Right renal pelvis (tissue), 4 donors: Measurements from ENCODE around the gene ASCL4. TPM values are rescaled to one million over a fixed set of nuclear protein-coding genes. Genes with fewer than 3 reads are reported as not detected.

Source experiments
- DNase-seq, 4 donors: peaks; one replicate each; pipeline ENCODE4 v3.0.0-alpha.2; 2013; ENCODE audit warnings: low read depth in 4 of 4, low spot score in 3 of 4, missing footprints in 1 of 4
- polyA plus RNA-seq, 4 donors: library from polyadenylated mRNA; unstranded; fragments of 120-200 nt; gene quantifications; one replicate each; pipeline ENCODE4 v1.2.1, GENCODE V29; 2013; ENCODE audit not compliant: insufficient read length in 4 of 4

ASCL4 gene
- polyA plus RNA-seq, 4 donors: 0.03 to 0.07 TPM; not detected in 2

DNA sequence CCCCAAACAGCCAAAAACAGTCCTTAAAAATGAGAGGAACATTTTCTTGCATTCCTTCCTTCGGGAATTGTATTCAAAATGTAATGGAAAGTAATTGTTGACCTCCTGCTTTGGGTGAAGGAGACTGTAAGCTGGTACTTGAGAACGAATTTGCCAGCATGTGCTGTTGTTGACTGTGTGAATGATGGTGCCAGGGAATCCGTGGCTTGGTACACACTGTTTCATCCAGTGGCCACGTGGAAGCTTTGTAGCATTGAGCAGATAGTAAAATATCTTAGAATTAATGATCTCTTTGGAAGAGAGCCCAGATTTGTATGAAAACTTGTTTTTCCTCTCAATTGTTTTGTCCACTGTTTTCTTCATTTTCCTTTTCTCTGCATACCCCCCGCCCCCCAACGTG, 1.7 kb downstream of the ASCL4 start:
- no peak for DNase-seq

DNA sequence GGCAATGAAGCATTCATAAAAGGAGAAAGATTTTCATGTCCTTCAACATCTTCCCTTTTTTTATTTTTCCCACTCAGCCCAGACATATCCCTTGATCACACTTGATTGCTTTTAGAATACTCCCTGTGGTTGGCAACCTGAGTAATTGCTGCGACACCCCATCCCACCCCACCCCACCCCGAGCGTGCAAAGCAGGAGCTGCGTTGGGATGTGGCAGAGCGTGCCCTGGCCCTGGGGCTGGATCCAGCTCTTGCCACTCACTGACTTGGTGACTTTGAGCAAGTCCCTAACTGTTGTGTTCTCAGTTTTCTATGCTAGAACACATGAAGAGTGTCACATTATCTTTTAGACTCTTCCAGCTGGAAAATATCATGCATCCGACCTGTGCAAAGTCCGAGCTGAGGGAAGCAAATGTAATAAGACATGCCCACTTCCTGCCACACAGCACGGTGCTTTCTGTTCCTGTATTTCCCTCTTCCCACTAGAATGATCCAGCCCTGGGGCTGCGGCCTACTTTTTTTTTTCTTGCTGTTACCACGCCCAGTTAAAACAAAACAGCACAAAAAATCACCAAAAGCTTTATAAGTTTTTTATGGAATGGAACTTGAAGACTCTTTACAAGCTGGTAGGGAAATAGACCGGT, 4.0 kb downstream of the ASCL4 start:
- DNase-seq: no peak

DNA sequence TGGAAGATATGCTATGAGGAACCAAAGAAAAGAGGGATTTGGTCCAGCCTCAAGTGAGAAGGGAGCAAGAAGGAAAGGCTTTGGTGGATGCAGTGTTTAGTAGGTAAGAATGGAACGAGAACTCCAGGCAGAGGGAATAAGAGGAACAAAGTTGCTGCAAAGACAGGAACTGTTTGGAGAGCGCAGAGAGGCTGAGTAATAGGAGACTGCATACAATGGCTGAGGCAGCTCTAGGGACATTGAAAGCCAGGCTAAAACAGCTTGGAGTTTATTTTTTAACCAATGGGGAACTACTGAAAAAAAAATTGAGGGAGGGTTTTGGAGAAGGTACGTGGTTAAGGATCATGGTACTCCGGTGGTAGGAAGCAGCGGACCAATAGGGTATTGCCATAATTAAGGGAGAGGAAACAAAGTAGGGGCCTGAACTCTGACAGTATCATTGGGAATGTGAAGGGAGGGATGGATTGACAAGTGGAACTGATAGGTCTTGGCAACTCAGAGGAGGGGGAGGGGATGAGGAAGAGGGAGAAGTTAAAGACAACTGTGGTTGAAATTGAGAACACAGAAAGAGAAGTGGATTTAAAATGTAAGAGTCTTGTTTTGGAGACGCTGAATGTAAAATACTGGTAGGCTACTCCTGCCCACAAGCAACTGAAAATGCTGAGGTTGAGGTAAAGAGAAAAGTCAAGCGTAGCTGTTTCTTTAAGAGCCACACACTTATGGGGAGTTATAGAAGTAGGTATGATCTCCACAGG, 4.8 kb downstream of the ASCL4 start:
- no peak for DNase-seq

DNA sequence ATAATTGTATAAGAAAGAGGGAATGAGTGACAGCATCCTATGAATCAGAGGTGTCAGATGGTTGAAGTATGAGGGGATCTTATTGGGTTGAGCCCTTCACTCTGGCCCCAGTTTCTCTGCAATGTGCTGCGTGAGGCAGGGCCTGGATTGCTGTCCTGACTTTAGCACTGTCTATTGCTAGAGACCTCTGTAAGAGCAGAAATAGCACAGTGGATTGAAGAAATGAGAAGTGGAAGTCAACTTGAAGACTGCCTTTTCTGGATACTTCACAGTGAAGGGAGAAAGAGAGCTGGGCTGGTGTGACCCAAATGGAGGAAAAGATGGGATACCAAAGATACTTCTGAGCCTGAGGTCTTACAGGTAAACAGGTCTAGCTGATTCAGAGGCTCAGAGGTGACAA, 5.8 kb downstream of the ASCL4 start:
- no peak for DNase-seq

DNA sequence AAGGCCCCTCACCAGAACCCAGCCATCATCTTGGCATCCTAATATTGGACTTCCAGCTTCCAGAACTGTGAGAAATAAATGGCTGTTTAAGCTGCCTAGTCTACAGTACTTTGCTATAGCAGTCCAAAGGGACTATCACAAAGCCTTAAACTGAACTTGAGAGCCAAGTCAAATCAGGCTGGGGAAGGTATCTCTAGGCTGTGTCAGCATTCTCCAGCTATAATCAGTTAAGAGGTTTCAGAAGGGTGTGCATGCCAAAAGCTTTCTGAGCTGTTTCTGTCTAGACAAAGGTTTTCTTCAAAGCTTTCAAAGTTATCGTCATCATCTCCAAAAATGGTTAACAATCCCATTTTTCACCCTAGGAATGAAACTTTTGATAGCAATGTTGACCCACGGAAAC, 7.6 kb downstream of the ASCL4 start:
- no peak for DNase-seq

DNA sequence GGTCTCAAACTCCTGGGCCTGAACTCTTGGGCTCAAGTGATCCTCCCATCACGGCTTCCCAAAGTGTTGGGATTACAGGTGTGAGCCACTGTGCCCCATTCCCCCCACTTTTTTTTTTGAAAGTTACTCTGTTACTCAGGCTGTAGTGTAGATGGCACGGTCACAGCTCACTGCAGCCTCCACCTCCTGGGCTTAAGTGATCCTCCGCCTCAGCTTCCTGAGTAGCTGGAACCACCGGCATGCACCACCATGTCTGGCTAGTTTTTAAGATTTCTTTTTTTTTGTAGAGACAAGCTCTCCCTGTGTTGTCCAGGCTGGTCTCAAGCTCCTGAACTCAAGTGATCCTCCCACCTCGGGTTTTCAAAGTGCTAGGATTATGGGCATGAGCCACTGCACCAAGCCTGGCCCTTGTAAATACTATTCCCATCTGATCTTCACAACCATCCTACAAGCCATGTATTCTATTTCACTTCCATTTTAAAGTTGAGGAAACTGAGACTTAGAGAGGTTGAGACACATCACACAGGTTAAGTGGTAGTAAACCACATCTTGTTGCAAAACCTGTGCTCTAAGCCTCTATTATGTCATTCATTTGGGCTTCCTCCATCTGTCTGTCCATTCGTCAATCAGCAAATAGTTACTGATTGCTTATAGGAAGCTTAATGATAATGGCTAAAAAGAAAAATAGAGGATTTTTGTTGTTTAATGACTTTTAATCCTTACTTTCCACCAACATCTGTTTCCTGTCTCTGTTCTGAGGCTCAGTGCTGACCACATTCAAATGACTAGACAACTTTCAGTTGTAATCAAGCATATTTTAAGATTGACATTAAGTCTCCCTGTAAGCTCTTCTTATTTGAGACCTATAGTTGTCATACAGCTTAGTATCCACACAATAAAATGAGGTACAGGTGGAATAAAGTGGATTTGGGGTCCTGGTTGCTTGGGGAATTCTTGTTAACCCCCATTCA, 9.2 kb downstream of the ASCL4 start:
- DNase-seq: no peak

DNA sequence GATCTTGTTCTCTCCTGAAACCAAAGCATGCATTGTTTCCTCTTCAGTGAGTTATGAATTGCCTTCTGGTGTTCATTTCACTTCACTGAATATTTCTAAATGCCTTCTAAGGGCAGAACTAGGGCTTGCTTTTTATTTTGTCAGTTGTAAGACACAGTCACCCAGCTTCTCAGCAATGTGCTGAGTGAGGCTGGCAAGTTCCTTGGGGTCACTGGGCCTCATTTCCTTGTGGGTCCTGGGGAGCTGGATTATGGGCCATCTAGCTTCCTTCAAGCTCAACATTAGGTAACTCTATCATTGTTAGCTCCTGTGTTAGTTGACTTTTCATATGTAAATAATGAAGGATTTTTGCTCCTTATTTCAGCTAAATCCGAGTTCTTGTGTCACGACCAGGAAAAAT, 13.8 kb downstream of the ASCL4 start:
- no peak for DNase-seq

DNA sequence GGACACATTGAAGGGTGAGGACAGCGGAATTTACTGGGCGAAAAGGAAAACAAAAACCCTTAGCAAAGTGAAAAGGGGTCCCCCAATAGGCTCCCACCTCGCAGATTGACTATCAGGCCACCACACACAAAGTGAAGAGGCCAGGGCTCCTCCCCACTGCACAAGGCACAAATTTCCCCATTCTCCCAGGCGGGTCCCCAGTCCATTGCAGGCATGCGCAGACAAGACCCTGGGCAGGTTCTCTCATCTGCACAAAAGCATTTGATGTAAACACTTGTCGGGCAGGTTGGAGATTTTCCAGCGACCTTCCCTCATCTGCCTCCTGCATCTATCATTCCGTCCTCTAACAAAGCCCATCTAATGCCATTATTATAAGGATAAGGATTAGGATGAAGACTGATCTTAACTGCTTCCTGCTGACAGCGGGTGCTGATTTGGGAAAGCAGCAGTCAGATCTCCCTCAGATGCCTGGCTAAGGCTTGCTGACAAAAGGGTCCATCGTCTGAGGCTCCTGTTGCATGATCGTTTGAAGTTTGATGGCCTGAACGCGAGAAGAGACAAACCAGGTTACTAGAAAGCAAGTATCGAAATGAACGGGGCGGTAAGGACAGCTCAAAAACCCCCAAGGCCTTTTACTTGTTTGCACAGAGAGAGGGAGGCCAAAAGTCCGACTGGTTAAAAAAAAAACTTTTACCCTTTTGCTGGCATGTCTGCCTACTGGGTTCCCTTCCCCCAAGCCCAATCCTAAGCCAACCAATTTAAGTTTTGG, 14.4 kb downstream of the ASCL4 start:
- no peak for DNase-seq

DNA sequence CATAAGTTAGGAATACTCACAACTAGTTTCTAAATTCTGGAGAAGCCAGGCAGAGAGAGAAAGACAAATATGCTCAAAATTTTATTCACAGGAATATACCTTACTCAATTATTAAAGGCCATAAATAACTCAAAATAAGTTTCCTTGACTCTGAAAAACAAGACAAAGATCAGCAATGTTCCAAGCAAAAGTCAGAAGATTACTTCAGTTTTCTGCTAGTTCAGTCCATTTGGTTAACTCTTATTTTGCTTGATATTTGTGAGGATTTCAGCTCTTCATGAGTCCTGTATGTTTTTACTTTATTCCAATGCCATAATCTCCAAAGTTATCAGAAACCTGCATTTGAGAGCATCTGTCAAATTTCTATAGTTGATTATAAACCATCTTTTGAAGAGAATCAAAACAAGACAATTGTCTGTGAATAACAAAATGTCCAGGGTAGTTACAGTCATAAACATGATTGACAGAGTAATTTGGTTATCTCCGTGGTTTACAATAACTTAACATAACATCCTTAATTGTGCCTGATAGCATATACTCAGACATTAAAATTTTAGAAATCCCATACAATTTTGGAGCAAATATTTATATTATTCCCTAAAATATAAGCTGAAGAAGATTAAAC, 17.1 kb downstream of the ASCL4 start:
- no peak for DNase-seq

DNA sequence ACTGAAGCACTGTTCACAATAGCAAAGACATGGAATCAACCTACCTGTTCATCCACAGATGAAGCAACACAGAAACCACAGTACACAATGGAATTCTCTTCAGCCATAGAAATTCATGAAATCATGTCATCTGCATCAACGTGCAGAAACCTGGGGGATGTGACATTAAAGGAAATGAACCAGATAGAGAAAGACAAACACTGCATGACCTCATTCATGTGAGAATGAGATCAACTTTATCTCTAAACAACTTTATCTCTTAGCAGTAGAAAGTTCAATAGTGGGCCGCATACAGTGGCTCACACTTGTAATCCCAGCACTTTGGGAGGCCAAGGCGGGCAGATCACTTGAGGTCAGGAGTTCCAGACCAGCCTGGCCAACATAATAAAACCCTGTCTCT, 19.9 kb downstream of the ASCL4 start:
- no peak for DNase-seq

DNA sequence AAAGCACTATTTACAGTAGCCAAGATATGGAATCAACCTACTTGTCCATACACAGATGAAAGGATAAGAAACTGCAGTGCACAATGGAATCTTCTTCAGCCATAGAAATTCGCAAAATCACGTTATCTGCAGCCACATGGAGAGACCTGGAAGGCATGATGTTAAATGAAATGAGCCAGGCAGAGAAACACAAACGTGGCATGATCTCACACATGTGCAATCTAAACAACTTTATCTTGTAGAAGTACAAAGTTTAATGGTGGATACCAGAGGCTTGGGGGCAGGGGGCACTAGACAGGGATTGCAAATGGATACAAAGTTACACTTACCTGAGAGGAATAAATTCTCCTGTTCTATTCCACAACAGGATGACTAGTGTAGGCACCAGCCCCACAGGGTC, 24.1 kb downstream of the ASCL4 start:
- no peak for DNase-seq

DNA sequence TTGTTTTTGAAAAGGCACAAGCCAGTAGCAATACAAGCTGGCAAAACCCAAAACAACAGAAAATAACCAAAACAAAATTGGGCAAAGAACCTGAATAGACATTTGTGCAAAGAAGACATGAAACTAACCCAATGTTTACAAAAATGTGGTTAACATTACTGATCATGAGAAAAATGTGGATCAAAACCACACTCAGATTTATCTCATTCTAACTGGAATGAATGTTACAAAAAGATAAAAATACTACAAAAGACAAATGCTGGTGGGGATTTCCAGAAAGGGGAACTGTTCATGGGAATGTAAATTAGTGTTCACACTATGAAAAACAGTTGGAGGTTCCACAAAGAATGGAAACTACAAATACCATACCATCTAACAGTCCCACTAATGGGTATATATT, 26.6 kb downstream of the ASCL4 start:
- no peak for DNase-seq

DNA sequence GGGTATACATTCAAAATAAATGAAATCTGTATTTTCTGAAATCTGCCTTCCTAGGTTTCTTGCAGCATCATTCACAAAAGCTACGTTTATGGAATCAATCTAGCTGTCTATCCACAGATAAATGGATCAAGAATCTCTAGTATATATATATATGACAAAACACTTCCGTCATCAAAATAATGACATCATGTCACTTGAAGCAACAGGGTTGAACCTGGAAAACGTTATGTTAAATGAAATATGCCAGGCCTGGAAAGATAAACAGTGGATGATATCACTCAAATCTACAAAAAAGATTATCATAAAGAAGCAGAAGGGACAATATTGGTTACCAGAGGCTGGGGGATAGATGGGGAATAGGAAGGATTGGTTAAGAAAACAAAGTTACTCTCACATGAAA, 28.6 kb downstream of the ASCL4 start:
- no peak for DNase-seq

DNA sequence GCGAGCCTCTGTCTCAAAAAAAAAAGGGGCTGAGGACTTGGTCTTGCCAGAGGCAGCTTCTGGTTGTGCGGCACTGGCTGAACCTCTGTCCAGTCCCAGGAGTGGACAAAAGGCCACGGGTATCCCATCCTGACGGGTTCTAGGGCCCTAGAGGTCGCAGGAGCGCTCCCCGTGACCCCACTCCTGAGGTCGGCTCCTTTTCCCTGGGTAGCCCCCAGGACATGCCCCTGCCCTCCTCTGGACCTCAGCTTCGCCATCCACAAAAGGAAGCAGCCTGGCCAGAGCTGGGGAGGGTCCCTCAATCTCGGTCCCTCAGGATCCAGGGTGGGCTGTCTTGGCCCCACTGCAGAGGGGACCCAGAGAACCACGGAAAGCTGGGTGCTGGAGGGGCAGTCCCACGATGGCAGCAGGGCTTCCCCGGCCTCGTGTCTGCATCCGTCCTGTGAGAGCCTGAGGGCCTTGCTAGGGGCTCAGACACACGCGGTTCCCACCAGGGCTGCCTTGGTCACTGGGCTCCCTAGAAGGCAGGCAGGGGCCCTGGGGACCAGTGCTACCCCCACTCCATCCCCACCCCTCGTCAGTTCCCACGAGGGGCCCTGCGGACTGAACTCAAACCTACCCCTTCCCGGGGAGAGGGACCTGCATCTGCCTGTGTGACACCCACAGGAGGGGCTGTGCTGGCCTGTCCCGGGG, 31.1 kb downstream of the ASCL4 start:
- DNase-seq: no peak

DNA sequence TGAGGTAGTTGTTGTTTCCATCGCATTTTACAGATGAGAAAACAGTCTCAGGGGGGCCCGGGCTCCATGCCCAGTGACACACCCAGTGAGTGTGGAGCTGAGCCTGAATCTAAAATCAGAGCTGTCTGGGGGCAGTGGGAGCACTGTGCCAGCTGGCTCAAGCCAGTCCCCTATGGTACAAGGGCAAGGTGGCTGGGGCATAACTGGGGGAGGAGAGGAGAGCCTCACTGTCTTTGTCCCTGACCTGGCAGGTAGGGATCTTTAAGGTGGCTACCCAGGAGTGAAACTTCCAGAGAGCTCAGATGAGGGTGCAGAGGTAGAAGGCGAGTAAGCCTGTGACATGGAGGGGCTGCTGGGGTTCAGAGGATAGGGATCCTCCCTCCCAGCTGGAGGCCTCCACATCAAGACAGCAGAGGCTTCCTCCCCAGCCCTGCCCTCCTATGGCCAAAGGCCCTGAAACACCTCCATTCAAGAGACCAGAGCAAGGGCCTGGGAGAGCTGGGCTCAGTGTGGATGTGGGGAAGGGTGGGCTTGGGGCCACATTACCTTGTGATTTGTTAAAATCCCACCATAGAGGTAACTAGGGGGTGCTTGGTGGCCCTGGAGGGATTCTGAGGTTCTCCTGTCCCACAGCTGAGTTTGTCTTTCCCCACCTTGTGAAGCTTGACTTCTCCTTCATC, 33.1 kb downstream of the ASCL4 start:
- DNase-seq: no peak

DNA sequence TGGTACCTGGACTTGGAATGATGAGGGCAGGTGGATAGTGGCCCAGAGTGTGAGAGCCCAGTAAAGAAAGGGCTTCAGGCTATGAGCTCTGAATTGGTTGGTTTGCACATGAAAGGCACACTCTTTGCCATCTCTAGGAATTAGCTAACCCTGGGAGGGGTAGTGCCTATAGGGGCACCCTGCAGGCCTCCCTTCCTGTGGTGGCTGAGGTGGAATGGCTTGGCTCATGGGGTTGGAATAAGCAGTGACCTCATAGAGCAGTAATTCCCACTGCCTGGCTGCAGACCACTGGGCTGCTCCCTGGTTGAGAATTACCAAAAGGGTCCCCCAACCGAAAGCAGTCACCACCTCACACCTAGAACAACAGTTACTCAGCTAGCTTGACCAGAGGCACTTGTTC, 42.7 kb downstream of the ASCL4 start:
- DNase-seq: no peak

DNA sequence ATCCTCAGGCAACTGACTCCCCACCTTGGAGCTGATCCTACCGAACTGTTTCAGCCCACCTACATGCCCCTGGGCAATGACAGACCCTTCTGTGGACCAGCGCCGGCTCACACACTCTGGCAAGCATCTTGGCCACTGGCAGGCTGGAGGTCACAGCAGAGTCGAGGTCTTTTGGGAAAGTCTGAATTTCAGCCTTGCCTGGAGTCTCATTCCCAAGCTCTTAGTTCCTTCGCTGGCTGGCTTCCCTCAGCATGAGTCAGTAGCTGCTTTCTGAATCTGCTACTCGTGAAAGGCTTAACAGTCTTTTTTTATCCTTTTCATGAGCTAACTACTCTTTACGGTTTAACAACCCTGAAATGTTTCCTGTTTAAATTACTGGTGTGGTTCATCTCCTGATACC, 44.5 kb downstream of the ASCL4 start:
- no peak for DNase-seq

DNA sequence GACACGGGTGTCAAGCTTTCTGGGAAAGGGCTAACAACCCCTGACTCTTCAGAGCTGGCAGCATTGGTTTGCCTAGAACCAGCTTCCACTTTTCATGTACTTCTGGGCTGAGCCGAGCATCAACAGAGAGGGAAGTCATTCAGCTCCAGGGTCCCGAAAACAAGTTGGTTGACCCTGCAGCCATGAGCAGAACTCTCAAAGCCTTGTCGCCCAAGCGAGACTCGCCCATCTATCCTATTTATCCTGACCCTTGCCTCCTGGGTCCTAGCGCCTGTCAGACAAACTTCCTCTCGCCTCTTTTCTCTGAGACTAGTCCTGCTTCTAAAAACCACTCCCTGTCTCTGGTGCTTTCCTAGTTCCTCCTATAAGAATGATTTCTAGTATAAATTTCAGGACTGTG, 47.9 kb downstream of the ASCL4 start:
- no peak for DNase-seq
